ENCODE measurements around the gene CEP72.
"Not testable (repeated sequence)": the region's sequence is repeated elsewhere in the genome, so short reads cannot be mapped to it uniquely, and the experiment has no call there.

CEP72 gene

DNA sequence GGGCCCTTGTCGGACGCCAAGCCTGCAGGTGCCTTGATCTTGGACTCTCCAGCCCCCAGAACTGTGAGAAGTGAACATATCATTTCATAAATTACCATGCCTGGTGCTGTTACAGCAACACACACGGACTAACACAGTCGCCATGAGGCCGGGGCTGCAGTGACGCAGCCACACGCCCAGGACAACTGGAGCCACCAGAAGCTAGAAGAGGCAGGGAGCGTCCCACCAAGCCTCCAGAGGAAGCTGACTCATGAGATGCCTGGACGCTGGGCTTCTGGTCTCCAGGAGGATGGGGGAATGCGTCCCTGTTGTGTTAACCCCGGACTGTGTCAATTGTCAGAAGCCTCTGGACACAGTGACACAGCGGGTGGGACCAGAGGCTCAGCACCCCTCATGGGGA, 74.8 kb downstream of the CEP72 start:
- FAIRE-seq, result not testable (repeated sequence)

DNA sequence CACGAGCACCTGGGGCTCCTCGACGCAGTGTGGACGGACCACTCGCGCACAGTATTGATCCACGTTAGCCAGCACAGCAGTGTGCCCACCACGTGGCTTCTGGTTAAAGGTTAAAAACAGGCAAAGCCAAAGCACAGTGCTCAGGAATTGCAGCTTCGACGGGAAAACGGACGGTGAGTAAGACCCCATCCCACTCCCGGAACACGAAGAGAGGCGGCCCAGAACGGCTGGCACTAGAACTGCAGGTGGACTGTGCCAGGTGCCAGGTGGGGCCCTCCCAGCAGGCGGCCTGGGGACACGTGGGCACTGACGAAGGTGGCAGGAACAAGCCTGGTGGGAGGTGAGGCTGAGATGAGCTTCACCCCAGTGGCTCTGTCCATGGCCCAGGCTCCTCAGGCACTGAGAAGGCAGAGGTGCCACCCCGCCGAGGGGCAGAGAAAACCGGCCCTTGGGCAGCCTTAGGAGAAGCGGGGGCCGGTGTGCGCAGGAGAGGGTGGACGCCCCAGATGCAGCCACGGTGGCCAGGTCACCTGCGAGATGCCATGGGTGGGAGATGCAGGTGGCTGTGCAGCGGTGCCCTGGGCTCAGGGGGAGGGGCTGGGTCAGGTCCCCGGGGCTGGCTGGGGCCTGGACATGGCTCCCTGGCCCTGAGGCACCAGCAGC, 76.3 kb downstream of the CEP72 start:
- not testable (repeated sequence) for FAIRE-seq

DNA sequence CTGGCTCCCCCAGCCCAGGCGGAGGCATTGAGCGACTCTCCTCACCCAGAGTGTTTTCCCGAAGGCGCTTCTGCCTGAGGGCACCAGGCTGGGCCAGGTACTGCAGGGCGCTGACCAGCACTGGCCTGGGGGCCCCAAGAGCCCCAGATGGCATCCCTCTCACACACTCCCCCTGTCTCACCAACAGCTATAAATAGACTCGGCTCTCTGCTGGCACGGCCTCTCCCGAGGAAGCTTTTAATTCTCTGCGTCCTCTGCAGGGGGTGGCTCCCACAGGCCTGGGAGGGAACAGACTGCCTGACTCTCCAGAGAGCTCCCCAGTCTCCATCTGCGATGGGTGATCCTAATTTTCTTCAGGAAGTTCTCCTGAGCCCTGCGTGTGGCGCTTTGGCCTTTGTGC, 78.2 kb downstream of the CEP72 start:
- not testable (repeated sequence) for FAIRE-seq

DNA sequence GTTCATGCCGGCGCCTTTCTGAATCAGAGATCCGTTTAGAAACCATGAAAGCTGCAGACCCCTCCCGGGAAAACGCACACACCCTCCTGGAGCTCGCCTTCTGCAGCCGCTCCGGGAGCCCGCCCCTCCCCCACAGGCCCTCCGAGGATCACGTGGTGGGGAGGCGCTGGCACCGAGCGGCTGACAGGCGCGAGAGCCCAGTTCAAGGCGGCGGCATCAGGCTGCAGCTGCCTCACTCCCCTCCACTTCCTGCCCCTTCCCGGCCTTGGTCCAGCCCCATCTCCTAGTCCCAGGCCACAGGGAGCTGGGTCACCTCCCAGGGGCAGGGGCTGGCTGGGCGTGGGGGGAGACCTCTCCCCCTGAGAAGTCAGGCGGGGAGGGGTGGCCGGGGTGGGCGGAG, 78.9 kb downstream of the CEP72 start:
- not testable (repeated sequence) for FAIRE-seq

DNA sequence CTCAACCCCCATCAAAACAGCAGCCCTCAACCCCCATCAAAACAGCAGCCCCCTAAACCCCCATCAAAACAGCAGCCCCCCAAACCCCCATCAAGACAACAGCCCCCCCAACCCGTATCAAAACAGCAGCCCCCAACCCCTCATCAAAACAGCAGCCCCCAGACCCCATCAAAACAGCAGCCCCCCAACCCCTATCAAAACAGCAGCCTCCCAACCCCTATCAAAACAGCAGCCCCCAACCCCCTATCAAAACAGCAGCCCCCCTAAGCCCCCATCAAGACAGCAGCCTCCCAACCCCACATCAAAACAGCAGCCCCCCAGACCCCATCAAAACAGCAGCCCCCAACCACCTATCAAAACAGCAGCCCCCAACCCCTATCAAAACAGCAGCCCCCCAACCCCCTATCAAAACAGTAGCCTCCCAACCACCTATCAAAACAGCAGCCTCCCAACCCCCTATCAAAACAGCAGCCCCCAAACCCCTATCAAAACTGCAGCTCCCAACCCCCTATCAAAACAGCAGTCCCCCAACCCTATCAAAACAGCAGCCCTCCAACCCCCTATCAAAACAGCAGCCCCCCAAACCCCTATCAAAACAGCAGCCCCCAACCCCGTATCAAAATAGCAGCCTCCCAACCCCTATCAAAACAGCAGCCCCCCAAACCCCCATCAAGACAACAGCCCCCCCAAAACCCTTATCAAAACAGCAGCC, 79.8 kb downstream of the CEP72 start:
- no peak for FAIRE-seq

DNA sequence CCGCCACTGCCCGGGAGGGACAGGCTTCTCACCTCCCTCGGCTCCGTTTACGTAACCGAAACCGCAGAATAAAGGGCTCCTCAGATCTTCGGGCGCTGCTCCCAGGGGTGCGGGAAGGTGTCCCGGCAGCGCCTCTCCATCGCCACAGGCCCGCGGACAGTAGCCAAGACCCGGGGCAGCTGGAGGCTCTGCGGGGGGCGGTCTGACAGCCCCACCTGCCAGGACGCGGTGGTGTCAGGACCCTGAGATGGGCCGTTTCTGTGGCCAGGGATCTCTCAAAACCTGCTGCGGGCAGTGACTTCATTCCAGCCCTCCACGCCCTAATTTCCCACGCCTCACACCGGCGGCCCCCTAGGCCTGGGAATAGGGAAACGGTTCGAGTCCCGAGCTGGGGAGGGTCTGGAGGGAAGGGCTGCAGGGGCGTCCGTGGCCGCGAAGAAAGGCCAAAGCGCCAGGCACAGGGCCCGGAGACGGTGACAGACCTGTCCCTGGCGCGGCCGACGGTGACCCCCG, 80.4 kb downstream of the CEP72 start:
- FAIRE-seq, result not testable (repeated sequence)

DNA sequence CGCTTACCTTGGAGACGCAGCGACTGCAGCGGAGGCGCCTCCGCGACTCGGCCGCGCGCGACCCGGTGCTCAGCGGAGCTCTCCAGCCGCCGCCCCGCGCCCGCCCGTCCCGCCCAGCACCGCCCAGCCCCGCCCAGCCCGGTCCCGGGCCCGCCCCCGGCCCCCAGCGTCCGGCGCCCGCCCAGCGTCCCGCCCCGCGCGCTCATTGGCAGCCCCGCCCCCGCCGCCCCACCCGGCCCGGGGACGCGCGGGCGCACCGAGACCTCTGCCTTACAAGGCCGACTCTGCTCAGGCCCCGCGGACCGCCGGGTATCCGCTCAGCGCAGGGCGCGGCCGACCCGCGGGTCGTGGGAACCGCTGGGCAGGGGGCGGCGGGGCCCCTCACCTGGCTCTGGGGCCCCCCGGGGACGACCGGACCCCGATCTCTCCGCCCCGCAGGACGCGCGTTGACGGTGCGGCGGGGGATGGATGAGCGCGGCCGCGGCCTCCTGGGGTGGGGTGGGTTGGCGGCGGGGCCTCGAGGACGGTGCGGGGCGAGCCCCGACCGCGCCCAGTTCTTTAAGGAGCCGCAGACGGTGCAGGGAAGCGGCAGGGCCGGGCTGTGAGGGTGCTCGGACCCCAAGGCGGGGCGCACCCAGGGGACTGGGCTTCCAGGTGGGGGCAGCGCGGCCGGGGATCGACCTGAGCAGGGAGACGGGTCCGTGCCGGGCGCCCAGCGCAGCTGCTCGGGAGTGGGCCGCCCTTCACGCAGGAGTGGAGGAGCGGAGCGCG, 81.3 kb downstream of the CEP72 start, which contains the start of gene TPPP:
TPPP (minus strand) TSS at position 82 of the 771 bp plus-strand sequence. CDS start 15,292 bp downstream, outside the sequence.
- FAIRE-seq, result not testable (repeated sequence)

DNA sequence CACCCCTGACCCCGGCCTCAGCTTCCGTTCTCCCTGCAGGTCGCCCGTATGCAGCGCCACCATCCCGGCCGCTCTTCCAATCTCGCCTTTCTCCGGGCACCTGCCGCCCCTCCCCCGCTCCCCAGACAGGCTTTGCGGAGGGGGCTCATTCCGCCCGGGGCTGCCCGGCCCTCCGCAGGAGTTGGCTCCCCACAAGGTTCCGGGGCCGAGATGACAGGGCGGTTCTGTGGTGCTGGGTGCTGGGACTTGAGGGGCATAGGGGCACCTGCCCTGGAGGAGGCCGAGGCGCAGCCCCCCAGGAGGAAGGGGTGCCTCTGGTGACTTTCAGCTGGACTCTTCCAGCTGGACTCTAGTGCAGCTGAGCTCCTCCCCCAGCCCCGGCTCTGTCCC, 81.9 kb downstream of the CEP72 start:
- FAIRE-seq, result not testable (repeated sequence)

DNA sequence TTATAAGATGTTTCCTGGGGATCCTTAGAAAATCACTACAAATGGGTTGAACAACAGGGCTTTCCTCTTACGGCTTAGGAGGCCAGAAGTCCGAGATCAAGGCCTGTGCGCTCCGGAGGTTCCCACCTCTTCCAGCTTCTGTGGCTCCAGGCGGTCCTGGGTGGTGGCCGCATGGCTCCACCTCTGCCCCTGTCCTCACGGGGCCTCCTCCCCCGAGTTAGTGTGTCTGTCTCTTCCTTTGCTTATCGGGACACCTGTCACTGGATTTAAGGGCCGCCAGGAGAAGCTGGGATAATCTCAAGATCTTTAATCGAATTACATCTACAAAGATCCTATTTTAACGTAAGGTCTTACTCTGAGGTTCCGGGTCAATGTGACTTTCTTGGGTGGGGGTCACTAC, 83.3 kb downstream of the CEP72 start:
- FAIRE-seq, result not testable (repeated sequence)

DNA sequence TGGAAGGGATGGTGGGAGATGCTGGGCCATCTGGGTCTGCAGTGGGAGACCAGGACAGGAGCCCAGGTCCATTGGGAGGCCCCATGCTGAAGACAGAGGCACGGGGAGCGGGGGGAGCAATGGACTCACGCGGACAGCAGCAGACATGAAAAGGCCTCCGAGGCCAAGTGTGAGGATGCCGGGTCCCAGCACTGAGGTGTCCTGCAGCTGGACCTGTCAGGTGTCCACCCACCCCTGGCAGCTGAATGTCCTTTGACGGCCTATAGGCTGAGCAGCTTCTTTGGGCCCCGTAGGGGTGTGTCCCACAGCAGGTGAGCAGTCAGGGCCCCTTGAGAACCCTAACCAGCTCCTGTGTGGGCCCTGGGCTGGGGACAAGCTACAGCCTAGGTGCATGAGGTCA, 84.1 kb downstream of the CEP72 start:
- not testable (repeated sequence) for FAIRE-seq

DNA sequence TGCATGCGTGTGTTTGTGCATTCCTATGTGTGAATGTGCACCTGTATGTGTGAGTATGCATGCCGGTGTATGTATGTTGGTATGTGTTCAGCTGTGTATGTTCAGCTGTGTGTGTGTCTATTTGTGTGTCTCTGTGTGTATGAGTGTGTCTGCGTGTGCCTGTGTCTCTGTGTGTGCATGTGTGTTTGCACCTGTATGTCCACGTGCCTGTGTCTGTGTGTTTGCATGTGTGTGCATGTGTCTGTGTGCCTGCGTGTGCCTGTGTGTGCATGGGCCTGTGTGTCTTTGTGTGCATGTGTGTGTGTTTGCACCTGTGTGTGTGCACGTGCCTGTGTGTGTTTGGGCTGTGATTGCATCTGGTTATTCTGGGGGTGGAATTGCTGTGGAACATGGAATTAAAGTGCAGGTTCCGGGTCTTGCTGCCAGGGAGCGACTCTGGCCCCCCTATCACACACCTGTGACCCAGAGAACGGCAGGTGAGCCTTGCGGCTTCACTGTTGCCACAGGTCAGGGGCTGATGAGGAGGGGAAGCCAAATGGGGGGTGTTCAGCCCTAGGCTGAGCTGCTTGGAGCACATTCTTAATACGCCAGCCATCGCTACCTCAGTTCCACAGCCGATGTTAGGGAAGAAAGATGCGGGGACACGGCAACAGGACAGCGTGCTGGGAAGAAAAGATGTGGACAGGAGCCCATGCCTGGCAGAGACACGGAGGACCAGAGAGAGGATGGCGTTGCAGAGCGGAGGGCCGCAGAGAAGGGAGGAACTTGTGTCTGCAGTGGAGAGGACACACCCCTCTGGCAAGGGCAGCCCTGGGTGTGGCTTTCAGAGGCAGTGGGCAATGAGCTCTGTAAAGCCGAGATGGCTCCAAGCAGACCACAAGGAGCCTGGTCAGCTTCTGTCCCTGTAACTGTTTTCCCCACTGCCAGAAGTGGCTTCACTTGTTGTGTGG, 84.9 kb downstream of the CEP72 start:
- not testable (repeated sequence) for FAIRE-seq
